AG09309 (cell line): ENCODE results near the gene GRM5.

ENCODE experiments used
- DNase-seq: peaks from one replicate; pipeline ENCODE4 v3.0.0-alpha.2; 2010; ENCODE audit warnings: low read depth
- H3K4me3 ChIP-seq: 2 replicates; pipeline ENCODE4 v1.5.1; 2011; ENCODE audit warnings: mild to moderate bottlenecking, low read depth, low read length, moderate library complexity; ENCODE audit not compliant: control insufficient read depth
- TF ChIP-seq, protein P1 (sequence below): IDR thresholded peaks from 2 replicates; pipeline ENCODE4 v1.5.1; 2011; ENCODE audit warnings: mild to moderate bottlenecking, low read depth, low read length, inconsistent platforms; ENCODE audit not compliant: insufficient read depth, control insufficient read depth; ENCODE audit errors: missing control alignments

GRM5 gene

DNA sequence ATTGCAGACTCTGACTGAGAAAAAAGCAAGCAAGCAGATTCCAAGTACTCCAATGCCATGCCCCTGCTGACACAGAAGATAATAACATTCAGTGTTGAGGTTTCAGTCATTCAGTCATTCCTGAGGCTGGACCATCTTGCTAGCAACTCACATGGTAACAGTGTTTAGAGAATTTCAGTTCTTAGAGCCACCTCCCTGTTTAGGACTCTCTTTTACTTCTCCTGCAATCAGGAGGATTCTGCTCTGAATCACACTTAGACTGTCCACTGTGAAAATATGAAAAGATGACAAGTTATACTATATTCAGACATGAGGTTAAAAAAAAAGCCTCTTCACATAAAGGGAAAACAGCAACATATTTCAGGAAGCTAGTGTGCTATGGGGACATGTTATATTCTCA is 544.4 kb downstream of the GRM5 start:
- DNase-seq, result no peak
- H3K4me3 ChIP-seq, result no peak overlapping the region
- TF ChIP-seq, protein P1, sequence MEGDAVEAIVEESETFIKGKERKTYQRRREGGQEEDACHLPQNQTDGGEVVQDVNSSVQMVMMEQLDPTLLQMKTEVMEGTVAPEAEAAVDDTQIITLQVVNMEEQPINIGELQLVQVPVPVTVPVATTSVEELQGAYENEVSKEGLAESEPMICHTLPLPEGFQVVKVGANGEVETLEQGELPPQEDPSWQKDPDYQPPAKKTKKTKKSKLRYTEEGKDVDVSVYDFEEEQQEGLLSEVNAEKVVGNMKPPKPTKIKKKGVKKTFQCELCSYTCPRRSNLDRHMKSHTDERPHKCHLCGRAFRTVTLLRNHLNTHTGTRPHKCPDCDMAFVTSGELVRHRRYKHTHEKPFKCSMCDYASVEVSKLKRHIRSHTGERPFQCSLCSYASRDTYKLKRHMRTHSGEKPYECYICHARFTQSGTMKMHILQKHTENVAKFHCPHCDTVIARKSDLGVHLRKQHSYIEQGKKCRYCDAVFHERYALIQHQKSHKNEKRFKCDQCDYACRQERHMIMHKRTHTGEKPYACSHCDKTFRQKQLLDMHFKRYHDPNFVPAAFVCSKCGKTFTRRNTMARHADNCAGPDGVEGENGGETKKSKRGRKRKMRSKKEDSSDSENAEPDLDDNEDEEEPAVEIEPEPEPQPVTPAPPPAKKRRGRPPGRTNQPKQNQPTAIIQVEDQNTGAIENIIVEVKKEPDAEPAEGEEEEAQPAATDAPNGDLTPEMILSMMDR, result no peak

DNA sequence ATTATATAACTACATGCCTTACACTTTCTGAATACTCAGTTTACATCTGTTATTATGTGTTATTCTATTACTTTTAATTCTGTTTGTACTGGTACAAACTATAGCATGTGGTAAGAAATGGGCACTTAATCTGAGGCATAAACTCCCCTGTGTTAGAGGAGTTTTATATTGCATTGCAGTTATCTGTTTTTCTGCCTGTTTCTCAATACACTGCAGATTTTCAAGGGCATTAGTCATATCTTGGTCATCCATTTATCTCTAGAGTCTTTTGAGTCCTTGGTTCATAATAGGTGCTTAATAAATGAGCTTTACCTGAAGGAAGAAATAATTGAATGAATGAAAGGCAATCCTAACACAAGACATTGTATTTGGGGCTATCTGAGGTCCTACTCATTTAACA is 545.4 kb downstream of the GRM5 start:
- H3K4me3 ChIP-seq, result no peak overlapping the region
- DNase-seq, result no peak
- TF ChIP-seq, protein P1, result no peak

DNA sequence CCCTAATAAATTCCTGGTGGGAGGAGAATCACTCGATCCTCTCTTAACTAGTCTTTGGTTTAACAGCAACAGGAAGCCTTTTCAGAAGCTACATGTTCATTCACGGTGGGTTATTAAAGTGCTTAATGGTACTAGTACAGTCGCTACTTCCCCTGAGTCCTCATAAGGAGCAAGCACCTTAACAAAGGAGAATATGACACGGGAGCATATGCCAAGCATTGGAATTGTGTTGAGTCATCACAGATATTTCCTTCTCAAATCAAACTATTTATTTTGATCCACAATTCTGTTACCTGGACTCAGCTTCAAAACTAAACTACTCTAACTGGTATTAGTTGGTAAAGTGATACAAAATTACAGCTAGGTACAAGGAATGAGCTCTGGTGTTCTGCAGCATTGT is 550.8 kb downstream of the GRM5 start:
- TF ChIP-seq, protein P1, result no peak
- DNase-seq, result no peak
- H3K4me3 ChIP-seq, result no peak overlapping the region

DNA sequence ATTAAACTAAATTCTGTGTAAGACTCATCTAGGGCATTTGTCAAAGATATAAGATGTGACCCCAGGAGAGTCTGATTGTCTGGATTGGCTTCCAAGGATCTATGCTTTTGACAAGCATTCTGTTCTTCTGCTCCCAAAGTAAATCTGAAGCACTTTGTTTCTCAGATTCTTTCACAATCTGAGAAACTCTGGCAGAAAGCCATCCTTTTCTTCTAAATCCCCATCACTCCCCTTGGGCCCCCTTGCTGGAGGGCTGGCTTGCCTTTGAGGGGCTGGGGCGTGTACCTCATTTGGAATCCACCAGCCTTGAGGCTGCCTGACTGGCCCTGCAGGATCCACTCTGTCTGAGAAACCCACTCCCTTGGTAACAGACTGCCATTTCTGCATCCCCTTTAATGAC is 554.8 kb downstream of the GRM5 start:
- TF ChIP-seq, protein P1, result no peak
- H3K4me3 ChIP-seq, result no peak overlapping the region
- DNase-seq, result no peak

DNA sequence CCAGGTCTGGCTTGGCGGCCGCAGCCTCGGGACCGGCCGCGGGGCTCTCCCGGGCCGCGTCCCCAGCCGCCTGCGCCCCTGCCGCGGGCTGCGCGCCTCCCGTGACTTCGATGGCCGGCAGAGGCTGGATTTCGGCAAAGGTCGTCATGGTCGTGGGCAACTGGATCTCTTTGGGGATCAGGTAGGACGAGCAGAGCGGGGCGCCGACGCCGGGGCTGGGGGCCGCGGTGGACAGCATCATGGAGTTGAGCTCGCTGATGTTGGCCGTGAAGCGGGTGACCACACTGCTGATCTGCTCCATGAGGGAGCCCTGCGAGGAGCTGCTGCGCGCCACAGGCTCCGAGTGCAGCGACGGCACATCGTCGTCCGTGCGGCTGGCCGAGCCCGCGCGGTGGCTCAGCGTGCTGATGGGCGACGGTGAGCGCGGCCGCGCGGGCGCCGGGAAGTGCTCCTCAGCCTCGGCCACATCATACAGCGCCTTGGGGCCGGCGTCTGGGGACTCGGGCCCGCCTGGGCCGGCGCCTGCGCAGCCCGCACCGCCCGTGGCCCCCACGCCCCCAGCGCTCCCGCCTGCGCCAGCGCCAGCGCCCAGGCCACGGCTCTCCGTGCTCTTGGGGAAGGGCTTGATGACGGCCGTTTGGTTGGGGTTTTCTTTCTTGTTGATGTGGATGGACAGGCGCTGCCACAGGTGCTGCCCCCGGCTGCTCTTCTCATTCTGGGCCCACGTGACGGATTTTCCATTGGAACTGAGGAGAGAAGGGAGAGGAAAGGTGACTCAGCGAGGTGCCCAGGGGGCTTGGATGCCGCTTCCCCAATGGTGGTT is 556.8 kb downstream of the GRM5 start:
- peak overlapping the region; percentile 35 for H3K4me3 ChIP-seq

DNA sequence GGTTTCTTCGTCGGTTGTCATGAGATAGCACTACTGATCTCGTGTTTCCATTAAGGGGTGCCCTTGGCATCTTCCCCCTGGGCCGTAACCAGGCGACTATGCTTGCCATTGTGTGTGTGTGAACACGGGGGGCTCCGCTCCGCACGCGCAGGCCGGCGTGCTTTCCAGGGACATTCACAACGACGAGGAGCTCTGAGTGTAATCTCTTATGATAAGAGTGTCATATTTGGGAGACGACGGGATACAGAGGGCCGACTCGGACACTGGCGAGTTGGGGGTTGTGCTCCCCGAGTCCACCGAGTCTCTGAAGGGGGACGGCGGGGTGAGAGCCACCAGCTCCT is 557.4 kb downstream of the GRM5 start:
- TF ChIP-seq, protein P1, result no peak
- DNase-seq, result no peak
- peak overlapping the region; percentile 35 for H3K4me3 ChIP-seq

More for the DNA sequence above, 556.8 kb downstream of the GRM5 start:
- no peak for DNase-seq
- TF ChIP-seq, protein P1, result no peak
